Osteoblast (primary cell): ENCODE data around the gene CDK5RAP2. TPM values are rescaled to one million over a fixed set of nuclear protein-coding genes. Genes with fewer than 3 reads are reported as not detected.

Experiments used
- DNase-seq: peaks from one replicate; pipeline ENCODE4 v3.0.0; 2011; ENCODE audit warnings: low spot score, mixed read lengths; ENCODE audit not compliant: insufficient read length; ENCODE audit errors: missing footprints
- H2AFZ ChIP-seq: 2 replicates; pipeline ENCODE4 v1.6.0; 2011; ENCODE audit warnings: mild to moderate bottlenecking, low read length
- H3K27ac ChIP-seq: 2 replicates; pipeline ENCODE4 v1.5.1; 2011; ENCODE audit warnings: mild to moderate bottlenecking, low read depth, low read length, moderate library complexity
- H3K27me3 ChIP-seq: 2 replicates; pipeline ENCODE4 v1.6.0; 2012; ENCODE audit warnings: mild to moderate bottlenecking, control low read depth, inconsistent platforms, low read length, moderate library complexity; ENCODE audit not compliant: insufficient read depth
- H3K36me3 ChIP-seq: 2 replicates; pipeline ENCODE4 v1.5.1; 2011; ENCODE audit warnings: mild to moderate bottlenecking, low read length, control low read depth, moderate library complexity; ENCODE audit not compliant: insufficient read depth
- H3K4me1 ChIP-seq: 2 replicates; pipeline ENCODE4 v1.5.1; 2011; ENCODE audit warnings: mild to moderate bottlenecking, low read length, control low read depth, moderate library complexity; ENCODE audit not compliant: insufficient read depth
- H3K4me2 ChIP-seq: 2 replicates; pipeline ENCODE4 v1.6.0; 2011; ENCODE audit warnings: mild to moderate bottlenecking, low read length; ENCODE audit not compliant: insufficient read depth
- H3K4me3 ChIP-seq: fragments of 200-600 bp; sonication (generic); 3 replicates; pipeline ENCODE4 v1.5.1; 2012; ENCODE audit warnings: mild to moderate bottlenecking, low read length, inconsistent platforms; ENCODE audit not compliant: insufficient read depth
- H3K79me2 ChIP-seq: 2 replicates; pipeline ENCODE4 v1.6.0; 2012; ENCODE audit warnings: mild to moderate bottlenecking, low read length, control low read depth, inconsistent platforms; ENCODE audit not compliant: insufficient read depth
- H3K9me3 ChIP-seq: 2 replicates; pipeline ENCODE4 v1.5.1; 2011; ENCODE audit warnings: low read depth, low read length, control low read depth
- H4K20me1 ChIP-seq: 2 replicates; pipeline ENCODE4 v1.6.0; 2012; ENCODE audit warnings: mild to moderate bottlenecking, low read length, control low read depth; ENCODE audit not compliant: insufficient read depth
- total RNA-seq: library from RNA; depleted of rRNA; stranded (reverse); fragments of >200 nt; gene quantifications from 2 replicates; pipeline ENCODE4 v1.2.3, GENCODE V29; 2012
- TF ChIP-seq, protein P1 (sequence below): IDR thresholded peaks from 2 replicates; pipeline ENCODE4 v1.5.1; 2011; ENCODE audit warnings: mild to moderate bottlenecking, low read depth, low read length, moderate library complexity; ENCODE audit errors: extremely low read depth

Gene CDK5RAP2
- total RNA-seq, 1 donor, result 59.7 TPM

DNA sequence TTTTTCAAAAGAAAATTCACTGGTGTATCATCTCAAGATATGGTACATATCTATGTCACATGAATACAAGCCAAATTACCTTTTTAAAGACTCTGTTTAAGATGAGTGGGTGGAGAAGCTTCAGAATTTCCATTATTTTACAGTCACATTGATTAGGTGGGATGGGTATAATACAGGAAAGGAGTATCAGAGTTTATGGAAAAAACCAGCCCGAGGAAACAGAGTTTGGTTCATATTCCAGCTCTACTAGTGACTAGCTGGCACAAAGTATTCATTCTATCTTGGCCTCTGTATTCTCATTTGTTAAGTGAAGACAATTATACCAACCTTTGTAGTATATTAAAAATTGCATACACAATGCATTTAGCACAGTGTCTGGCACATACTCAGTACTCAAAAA, 46.5 kb upstream of the CDK5RAP2 start:
- Histone ChIP-seq H3K27me3 (no peaks in the 10 kb centered on the region), H2AFZ (no peak overlapping the region), H3K9me3 (no peaks in the 10 kb centered on the region), H3K4me3 (no peak overlapping the region), H3K36me3 (no peaks in the 10 kb centered on the region), H4K20me1 (no peaks in the 10 kb centered on the region), H3K79me2 (no peaks in the 10 kb centered on the region), H3K27ac (no peak overlapping the region), H3K4me2 (no peak overlapping the region), H3K4me1 (peaks cover 7% of the 10 kb centered on the region)
- TF ChIP-seq, protein P1, sequence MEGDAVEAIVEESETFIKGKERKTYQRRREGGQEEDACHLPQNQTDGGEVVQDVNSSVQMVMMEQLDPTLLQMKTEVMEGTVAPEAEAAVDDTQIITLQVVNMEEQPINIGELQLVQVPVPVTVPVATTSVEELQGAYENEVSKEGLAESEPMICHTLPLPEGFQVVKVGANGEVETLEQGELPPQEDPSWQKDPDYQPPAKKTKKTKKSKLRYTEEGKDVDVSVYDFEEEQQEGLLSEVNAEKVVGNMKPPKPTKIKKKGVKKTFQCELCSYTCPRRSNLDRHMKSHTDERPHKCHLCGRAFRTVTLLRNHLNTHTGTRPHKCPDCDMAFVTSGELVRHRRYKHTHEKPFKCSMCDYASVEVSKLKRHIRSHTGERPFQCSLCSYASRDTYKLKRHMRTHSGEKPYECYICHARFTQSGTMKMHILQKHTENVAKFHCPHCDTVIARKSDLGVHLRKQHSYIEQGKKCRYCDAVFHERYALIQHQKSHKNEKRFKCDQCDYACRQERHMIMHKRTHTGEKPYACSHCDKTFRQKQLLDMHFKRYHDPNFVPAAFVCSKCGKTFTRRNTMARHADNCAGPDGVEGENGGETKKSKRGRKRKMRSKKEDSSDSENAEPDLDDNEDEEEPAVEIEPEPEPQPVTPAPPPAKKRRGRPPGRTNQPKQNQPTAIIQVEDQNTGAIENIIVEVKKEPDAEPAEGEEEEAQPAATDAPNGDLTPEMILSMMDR, result no peak
- no peak for DNase-seq

DNA sequence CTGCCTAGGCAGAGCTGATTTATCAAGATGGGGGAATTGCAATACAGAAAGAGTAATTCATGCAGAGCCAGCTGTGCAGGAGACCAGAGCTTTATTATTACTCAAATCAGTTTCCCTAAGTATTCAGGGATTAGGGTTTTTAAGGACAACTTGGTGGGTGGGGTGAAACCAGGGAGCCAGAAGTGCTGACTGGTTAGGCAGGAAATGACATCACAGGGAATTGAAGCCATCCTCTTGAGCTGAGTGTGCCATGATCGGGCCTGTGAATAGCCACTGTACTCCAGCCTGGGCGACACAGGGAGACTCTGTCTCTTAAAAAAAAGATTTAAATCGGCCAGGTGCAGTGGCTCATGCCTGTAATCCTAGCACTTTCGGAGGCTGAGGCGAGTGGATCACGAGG, 45.3 kb upstream of the CDK5RAP2 start:
- TF ChIP-seq, protein P1, result no peak
- no peak for DNase-seq
- no peak overlapping the region for H3K4me3 ChIP-seq
- no peak overlapping the region for H3K27ac ChIP-seq
- no peak overlapping the region for H3K4me2 ChIP-seq
- no peaks in the 10 kb centered on the region for H3K27me3 ChIP-seq
- H3K4me1 ChIP-seq, result peaks cover 7% of the 10 kb centered on the region
- H3K79me2 ChIP-seq, result no peaks in the 10 kb centered on the region
- H2AFZ ChIP-seq, result no peak overlapping the region
- no peaks in the 10 kb centered on the region for H3K36me3 ChIP-seq
- H4K20me1 ChIP-seq, result no peaks in the 10 kb centered on the region
- H3K9me3 ChIP-seq, result no peaks in the 10 kb centered on the region

DNA sequence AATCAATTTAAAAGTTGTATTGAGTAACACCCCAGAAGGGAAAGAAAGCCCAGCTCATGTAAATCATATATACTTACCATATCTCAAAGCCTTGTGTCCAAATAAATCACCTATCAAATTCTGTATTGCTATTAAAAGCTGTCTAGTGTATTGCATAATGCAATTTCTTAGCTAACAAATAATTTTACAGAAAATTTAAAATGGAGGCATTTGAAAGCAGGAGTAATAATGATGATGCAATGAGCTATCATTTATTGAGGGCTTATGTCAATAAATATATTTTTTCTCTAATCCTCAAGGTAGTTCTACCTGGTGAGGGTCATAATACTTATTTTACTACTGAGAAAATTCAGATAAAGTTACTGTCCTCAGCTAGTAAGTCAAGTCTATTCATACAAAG, 42.8 kb upstream of the CDK5RAP2 start:
- Histone ChIP-seq H4K20me1 (no peaks in the 10 kb centered on the region), H3K27me3 (no peaks in the 10 kb centered on the region), H3K36me3 (no peaks in the 10 kb centered on the region), H3K9me3 (no peaks in the 10 kb centered on the region), H2AFZ (no peak overlapping the region), H3K4me2 (no peak overlapping the region), H3K79me2 (no peaks in the 10 kb centered on the region), H3K4me3 (no peak overlapping the region), H3K27ac (no peak overlapping the region), H3K4me1 (peaks cover 7% of the 10 kb centered on the region)
- DNase-seq, result no peak
- TF ChIP-seq, protein P1, result no peak

DNA sequence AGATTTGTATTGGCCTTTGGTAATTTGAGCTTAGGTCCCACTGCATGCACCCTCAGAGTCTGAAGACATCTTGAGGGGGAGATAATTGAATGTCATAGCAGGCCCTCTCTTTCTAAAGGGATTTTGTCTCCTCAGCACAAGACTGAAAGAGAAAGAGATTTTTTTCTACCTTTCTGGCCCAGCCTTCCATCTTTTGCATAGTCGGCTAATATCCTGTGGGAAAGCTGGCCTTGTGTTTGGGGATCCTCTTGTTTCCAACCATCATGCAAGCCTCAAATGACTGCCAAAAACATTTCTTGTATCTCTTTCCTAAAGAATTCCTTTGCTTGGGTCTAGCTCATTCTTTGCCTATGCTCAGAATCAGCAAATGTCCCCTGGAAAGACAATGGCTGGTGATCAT, 42.0 kb upstream of the CDK5RAP2 start:
- TF ChIP-seq, protein P1, result no peak
- no peak overlapping the region for H3K27ac ChIP-seq
- H3K4me2 ChIP-seq, result no peak overlapping the region
- H3K36me3 ChIP-seq, result no peaks in the 10 kb centered on the region
- no peaks in the 10 kb centered on the region for H3K79me2 ChIP-seq
- no peaks in the 10 kb centered on the region for H3K27me3 ChIP-seq
- DNase-seq, result no peak
- no peak overlapping the region for H2AFZ ChIP-seq
- peaks cover 16% of the 10 kb centered on the region for H3K4me1 ChIP-seq
- H3K4me3 ChIP-seq, result no peak overlapping the region
- H3K9me3 ChIP-seq, result no peaks in the 10 kb centered on the region
- no peaks in the 10 kb centered on the region for H4K20me1 ChIP-seq
